SK-N-SH (cell line): ENCODE measurements around the gene ANO6.

Experiments
- CHD2 ChIP-seq: fragments of 150-350 bp; IDR thresholded peaks from 2 replicates; pipeline ENCODE4 v1.6.1; 2018; ENCODE audit warnings: low read length; ENCODE audit not compliant: partially characterized antibody
- EP300 ChIP-seq, 2 experiments: IDR thresholded peaks; 2 replicates each; pipeline versions ENCODE4 v1.4.0 to v1.6.1; 2012; ENCODE audit warnings: borderline replicate concordance in 1 of 2, low read depth in 1 of 2, low read length in 1 of 2
- FOXM1 ChIP-seq: IDR thresholded peaks from 2 replicates; pipeline ENCODE4 v1.4.0; 2012; ENCODE audit warnings: low read depth, mild to moderate bottlenecking
- GABPA ChIP-seq: IDR thresholded peaks from 2 replicates; pipeline ENCODE4 v1.4.0; 2012; ENCODE audit warnings: low read depth, mild to moderate bottlenecking
- GATA2 ChIP-seq: sonication (generic); formaldehyde crosslinking; IDR thresholded peaks from 2 replicates; pipeline ENCODE4 v1.5.0; 2020; ENCODE audit warnings: mild to moderate bottlenecking, missing genetic modification reagents
- JUND ChIP-seq: IDR thresholded peaks from 2 replicates; pipeline ENCODE4 v1.4.0; 2012
- MXI1 ChIP-seq: IDR thresholded peaks from 2 replicates; pipeline ENCODE4 v1.6.1; 2012; ENCODE audit warnings: mild to moderate bottlenecking, low read depth, low read length, improper control_type of control experiment
- POLR2AphosphoS5 ChIP-seq: IDR thresholded peaks from 2 replicates; pipeline ENCODE4 v1.6.1; 2012; ENCODE audit warnings: low read depth, low read length
- RAD21 ChIP-seq: IDR thresholded peaks from 2 replicates; pipeline ENCODE4 v1.6.1; 2012; ENCODE audit warnings: mild to moderate bottlenecking, low read length
- RCOR1 ChIP-seq: fragments of 150-350 bp; IDR thresholded peaks from 2 replicates; pipeline ENCODE4 v1.6.1; 2017; ENCODE audit warnings: antibody characterized with exemption, low read length
- TCF12 ChIP-seq: IDR thresholded peaks from 2 replicates; pipeline ENCODE4 v1.4.0; 2012
- TF ChIP-seq, protein P1 (sequence below): fragments of 200-600 bp; sonication (generic); IDR thresholded peaks from 2 replicates; pipeline ENCODE4 v1.6.1; 2017; ENCODE audit warnings: antibody characterized with exemption, mild to moderate bottlenecking, moderate library complexity
- TF ChIP-seq, protein P2 (sequence below): IDR thresholded peaks from 2 replicates; pipeline ENCODE4 v1.6.1; 2012; ENCODE audit warnings: mild to moderate bottlenecking, low read depth, low read length, moderate library complexity
- TF ChIP-seq, protein P3 (sequence below): IDR thresholded peaks from 2 replicates; pipeline ENCODE4 v1.4.0; 2012; ENCODE audit warnings: low read depth

DNA sequence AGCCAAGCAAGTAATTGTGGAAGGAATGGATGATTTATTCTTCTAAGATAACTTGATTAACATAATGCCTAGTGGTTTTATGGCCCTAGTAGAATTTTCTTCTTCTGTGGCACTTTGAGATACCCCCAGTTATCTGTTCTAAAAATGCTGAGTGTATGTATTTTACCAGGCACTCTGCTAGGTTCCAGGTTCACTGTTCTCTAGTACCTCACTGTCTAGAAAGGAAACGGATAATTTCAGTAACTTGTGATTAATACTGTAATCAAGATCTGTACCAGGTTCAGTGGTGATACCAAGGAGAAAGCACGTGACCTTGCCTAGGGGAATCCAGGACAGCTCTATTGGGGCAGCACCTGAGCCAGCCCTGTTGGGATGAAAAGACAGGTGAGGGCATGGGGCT lies 8.0 kb downstream of the ANO6 start:
- TF ChIP-seq RAD21 (no peak), POLR2AphosphoS5 (no peak), GATA2 (CRISPR knock-in tag) (no peak), FOXM1 (no peak), CHD2 (no peak), TCF12 (no peak), RCOR1 (no peak), MXI1 (no peak), JUND (no peak), GABPA (no peak), EP300 (IDR thresholded peaks at IDR 0.05; ENCODE audit: borderline replicate concordance in 1 of 2, low read depth in 1 of 2, low read length in 1 of 2) (no peak)
- TF ChIP-seq, protein P1, sequence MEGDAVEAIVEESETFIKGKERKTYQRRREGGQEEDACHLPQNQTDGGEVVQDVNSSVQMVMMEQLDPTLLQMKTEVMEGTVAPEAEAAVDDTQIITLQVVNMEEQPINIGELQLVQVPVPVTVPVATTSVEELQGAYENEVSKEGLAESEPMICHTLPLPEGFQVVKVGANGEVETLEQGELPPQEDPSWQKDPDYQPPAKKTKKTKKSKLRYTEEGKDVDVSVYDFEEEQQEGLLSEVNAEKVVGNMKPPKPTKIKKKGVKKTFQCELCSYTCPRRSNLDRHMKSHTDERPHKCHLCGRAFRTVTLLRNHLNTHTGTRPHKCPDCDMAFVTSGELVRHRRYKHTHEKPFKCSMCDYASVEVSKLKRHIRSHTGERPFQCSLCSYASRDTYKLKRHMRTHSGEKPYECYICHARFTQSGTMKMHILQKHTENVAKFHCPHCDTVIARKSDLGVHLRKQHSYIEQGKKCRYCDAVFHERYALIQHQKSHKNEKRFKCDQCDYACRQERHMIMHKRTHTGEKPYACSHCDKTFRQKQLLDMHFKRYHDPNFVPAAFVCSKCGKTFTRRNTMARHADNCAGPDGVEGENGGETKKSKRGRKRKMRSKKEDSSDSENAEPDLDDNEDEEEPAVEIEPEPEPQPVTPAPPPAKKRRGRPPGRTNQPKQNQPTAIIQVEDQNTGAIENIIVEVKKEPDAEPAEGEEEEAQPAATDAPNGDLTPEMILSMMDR = no peak
- TF ChIP-seq, protein P2, sequence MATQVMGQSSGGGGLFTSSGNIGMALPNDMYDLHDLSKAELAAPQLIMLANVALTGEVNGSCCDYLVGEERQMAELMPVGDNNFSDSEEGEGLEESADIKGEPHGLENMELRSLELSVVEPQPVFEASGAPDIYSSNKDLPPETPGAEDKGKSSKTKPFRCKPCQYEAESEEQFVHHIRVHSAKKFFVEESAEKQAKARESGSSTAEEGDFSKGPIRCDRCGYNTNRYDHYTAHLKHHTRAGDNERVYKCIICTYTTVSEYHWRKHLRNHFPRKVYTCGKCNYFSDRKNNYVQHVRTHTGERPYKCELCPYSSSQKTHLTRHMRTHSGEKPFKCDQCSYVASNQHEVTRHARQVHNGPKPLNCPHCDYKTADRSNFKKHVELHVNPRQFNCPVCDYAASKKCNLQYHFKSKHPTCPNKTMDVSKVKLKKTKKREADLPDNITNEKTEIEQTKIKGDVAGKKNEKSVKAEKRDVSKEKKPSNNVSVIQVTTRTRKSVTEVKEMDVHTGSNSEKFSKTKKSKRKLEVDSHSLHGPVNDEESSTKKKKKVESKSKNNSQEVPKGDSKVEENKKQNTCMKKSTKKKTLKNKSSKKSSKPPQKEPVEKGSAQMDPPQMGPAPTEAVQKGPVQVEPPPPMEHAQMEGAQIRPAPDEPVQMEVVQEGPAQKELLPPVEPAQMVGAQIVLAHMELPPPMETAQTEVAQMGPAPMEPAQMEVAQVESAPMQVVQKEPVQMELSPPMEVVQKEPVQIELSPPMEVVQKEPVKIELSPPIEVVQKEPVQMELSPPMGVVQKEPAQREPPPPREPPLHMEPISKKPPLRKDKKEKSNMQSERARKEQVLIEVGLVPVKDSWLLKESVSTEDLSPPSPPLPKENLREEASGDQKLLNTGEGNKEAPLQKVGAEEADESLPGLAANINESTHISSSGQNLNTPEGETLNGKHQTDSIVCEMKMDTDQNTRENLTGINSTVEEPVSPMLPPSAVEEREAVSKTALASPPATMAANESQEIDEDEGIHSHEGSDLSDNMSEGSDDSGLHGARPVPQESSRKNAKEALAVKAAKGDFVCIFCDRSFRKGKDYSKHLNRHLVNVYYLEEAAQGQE = no peak
- TF ChIP-seq, protein P3, sequence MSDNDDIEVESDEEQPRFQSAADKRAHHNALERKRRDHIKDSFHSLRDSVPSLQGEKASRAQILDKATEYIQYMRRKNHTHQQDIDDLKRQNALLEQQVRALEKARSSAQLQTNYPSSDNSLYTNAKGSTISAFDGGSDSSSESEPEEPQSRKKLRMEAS = no peak
